HEK293 (cell line): ENCODE measurements around the gene GNG5.

Experiments
- FEZF1 ChIP-seq: fragments of 450-650 bp; formaldehyde crosslinking; IDR thresholded peaks from 2 replicates; pipeline ENCODE4 v1.5.1; 2016; ENCODE audit warnings: missing biosample characterization, missing genetic modification characterization
- GFI1B ChIP-seq: fragments of 450-650 bp; formaldehyde crosslinking; IDR thresholded peaks from 2 replicates; pipeline ENCODE4 v1.5.1; 2016; ENCODE audit warnings: missing biosample characterization, missing genetic modification characterization
- HOXA7 ChIP-seq: sonication (generic); formaldehyde crosslinking; IDR thresholded peaks from 2 replicates; pipeline ENCODE4 v1.8.1; 2022; ENCODE audit warnings: missing genetic modification reagents, borderline replicate concordance
- KLF9 ChIP-seq: fragments of 450-650 bp; formaldehyde crosslinking; IDR thresholded peaks from 2 replicates; pipeline ENCODE4 v1.5.1; 2016; ENCODE audit warnings: missing biosample characterization, missing genetic modification characterization, low read depth
- PRDM4 ChIP-seq: fragments of 450-650 bp; formaldehyde crosslinking; IDR thresholded peaks from 2 replicates; pipeline ENCODE4 v1.5.1; 2017; ENCODE audit warnings: missing biosample characterization, missing genetic modification characterization
- ZBTB21 ChIP-seq: fragments of 450-650 bp; formaldehyde crosslinking; IDR thresholded peaks from 2 replicates; pipeline ENCODE4 v1.5.1; 2017; ENCODE audit warnings: missing biosample characterization, missing genetic modification characterization
- ZBTB7A ChIP-seq: fragments of 450-650 bp; formaldehyde crosslinking; IDR thresholded peaks from 2 replicates; pipeline ENCODE4 v1.5.1; 2016; ENCODE audit warnings: low read depth, missing biosample characterization, missing genetic modification characterization
- ZNF114 ChIP-seq: fragments of 450-650 bp; formaldehyde crosslinking; IDR thresholded peaks from 2 replicates; pipeline ENCODE4 v1.5.0; 2017; ENCODE audit warnings: missing biosample characterization, missing genetic modification characterization
- ZNF155 ChIP-seq: fragments of 450-650 bp; formaldehyde crosslinking; IDR thresholded peaks from 2 replicates; pipeline ENCODE4 v1.5.1; 2016; ENCODE audit warnings: missing biosample characterization, missing genetic modification characterization
- ZNF248 ChIP-seq: fragments of 450-650 bp; formaldehyde crosslinking; IDR thresholded peaks from 2 replicates; pipeline ENCODE4 v1.5.1; 2017; ENCODE audit warnings: missing biosample characterization, missing genetic modification characterization
- ZNF274 ChIP-seq, 2 experiments: fragments of 200-500 bp in 1 of 2; fragments of 450-650 bp in 1 of 2; sonication (Bioruptor generic) in 1 of 2; formaldehyde crosslinking in 1 of 2; IDR thresholded peaks; 2 replicates each; pipeline versions ENCODE4 v1.5.1 to v1.6.1; 2014 to 2016; ENCODE audit warnings: borderline replicate concordance in 1 of 2, inconsistent platforms in 1 of 2, low read length in 1 of 2, missing biosample characterization in 1 of 2, missing genetic modification characterization in 1 of 2
- ZNF341 ChIP-seq: fragments of 450-650 bp; formaldehyde crosslinking; IDR thresholded peaks from 2 replicates; pipeline ENCODE4; 2016; ENCODE audit warnings: low read depth, missing biosample characterization, missing genetic modification characterization
- ZNF433 ChIP-seq: fragments of 450-650 bp; formaldehyde crosslinking; IDR thresholded peaks from 2 replicates; pipeline ENCODE4 v1.5.1; 2016; ENCODE audit warnings: missing biosample characterization, missing genetic modification characterization, low read depth
- ZNF48 ChIP-seq: fragments of 450-650 bp; formaldehyde crosslinking; IDR thresholded peaks from 2 replicates; pipeline ENCODE4 v1.5.1; 2016; ENCODE audit warnings: missing biosample characterization, missing genetic modification characterization
- ZNF555 ChIP-seq: fragments of 450-650 bp; formaldehyde crosslinking; conservative IDR thresholded peaks from 2 replicates; pipeline ENCODE4 v1.5.1; 2017; ENCODE audit warnings: missing biosample characterization, mild to moderate bottlenecking, missing genetic modification characterization, inconsistent platforms
- ZNF623 ChIP-seq: fragments of 450-650 bp; formaldehyde crosslinking; IDR thresholded peaks from 2 replicates; pipeline ENCODE4 v1.5.1; 2016; ENCODE audit warnings: missing biosample characterization, missing genetic modification characterization
- ZNF658 ChIP-seq: fragments of 450-650 bp; formaldehyde crosslinking; IDR thresholded peaks from 2 replicates; pipeline ENCODE4; 2016; ENCODE audit warnings: missing biosample characterization, missing genetic modification characterization
- ZNF747 ChIP-seq: fragments of 450-650 bp; formaldehyde crosslinking; IDR thresholded peaks from 2 replicates; pipeline ENCODE4 v1.5.1; 2016; ENCODE audit warnings: missing biosample characterization, missing genetic modification characterization
- TF ChIP-seq, protein P1 (sequence below): fragments of 450-650 bp; formaldehyde crosslinking; IDR thresholded peaks from 2 replicates; pipeline ENCODE4 v1.5.1; 2017; ENCODE audit warnings: missing biosample characterization, missing genetic modification characterization
- TF ChIP-seq, protein P2 (sequence below): fragments of 450-650 bp; formaldehyde crosslinking; IDR thresholded peaks from 2 replicates; pipeline ENCODE4 v1.5.1; 2016; ENCODE audit warnings: missing biosample characterization, missing genetic modification characterization
- TF ChIP-seq, protein P3 (sequence below): fragments of 450-650 bp; formaldehyde crosslinking; IDR thresholded peaks from 2 replicates; pipeline ENCODE4 v1.5.1; 2016; ENCODE audit warnings: missing biosample characterization, missing genetic modification characterization
- TF ChIP-seq, protein P4 (sequence below): fragments of 450-650 bp; formaldehyde crosslinking; IDR thresholded peaks from 2 replicates; pipeline ENCODE4 v1.5.1; 2016; ENCODE audit warnings: missing biosample characterization, missing genetic modification characterization
- TF ChIP-seq, protein P5 (sequence below): fragments of 450-650 bp; formaldehyde crosslinking; IDR thresholded peaks from 2 replicates; pipeline ENCODE4 v1.5.1; 2016; ENCODE audit warnings: missing biosample characterization, missing genetic modification characterization, low read depth
- TF ChIP-seq, protein P6 (sequence below): fragments of 450-650 bp; formaldehyde crosslinking; IDR thresholded peaks from 2 replicates; pipeline ENCODE4 v1.5.1; 2016; ENCODE audit warnings: missing biosample characterization, missing genetic modification characterization

The GNG5 gene

GRCh38 chr1:84476225-84476624 lies 30.2 kb downstream of the GNG5 start (continued):
- TF ChIP-seq, protein P1, sequence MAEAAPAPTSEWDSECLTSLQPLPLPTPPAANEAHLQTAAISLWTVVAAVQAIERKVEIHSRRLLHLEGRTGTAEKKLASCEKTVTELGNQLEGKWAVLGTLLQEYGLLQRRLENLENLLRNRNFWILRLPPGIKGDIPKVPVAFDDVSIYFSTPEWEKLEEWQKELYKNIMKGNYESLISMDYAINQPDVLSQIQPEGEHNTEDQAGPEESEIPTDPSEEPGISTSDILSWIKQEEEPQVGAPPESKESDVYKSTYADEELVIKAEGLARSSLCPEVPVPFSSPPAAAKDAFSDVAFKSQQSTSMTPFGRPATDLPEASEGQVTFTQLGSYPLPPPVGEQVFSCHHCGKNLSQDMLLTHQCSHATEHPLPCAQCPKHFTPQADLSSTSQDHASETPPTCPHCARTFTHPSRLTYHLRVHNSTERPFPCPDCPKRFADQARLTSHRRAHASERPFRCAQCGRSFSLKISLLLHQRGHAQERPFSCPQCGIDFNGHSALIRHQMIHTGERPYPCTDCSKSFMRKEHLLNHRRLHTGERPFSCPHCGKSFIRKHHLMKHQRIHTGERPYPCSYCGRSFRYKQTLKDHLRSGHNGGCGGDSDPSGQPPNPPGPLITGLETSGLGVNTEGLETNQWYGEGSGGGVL (tag by site-specific recombination): no peak
- TF ChIP-seq ZNF433 (tag by site-specific recombination) (peak; percentile 79), ZNF747 (tag by site-specific recombination) (no peak), PRDM4 (tag by site-specific recombination) (no peak), ZNF48 (no peak), HOXA7 (CRISPR knock-in tag) (no peak), ZBTB7A (tag by site-specific recombination) (no peak), KLF9 (tag by site-specific recombination) (no peak), FEZF1 (no peak), ZNF114 (tag by site-specific recombination) (no peak), GFI1B (tag by site-specific recombination) (no peak), ZNF623 (peak; percentile 76), ZNF155 (tag by site-specific recombination) (no peak), ZBTB21 (0 out of 2 replicates have a peak, but pooled peaks have one; percentile 52), ZNF555 (tag by site-specific recombination) (peak; percentile 93), ZNF341 (tag by site-specific recombination) (peak; percentile 15; the same call in 1 of the 2 replicates), ZNF248 (tag by site-specific recombination) (no peak), ZNF274 (IDR thresholded peaks at IDR 0.05; ENCODE audit: low read length) (no peak), ZNF274 (tag by site-specific recombination; IDR thresholded peaks at IDR 0.05; ENCODE audit: borderline replicate concordance) (no peak), ZNF658 (tag by site-specific recombination) (no peak)
- TF ChIP-seq, protein P2, sequence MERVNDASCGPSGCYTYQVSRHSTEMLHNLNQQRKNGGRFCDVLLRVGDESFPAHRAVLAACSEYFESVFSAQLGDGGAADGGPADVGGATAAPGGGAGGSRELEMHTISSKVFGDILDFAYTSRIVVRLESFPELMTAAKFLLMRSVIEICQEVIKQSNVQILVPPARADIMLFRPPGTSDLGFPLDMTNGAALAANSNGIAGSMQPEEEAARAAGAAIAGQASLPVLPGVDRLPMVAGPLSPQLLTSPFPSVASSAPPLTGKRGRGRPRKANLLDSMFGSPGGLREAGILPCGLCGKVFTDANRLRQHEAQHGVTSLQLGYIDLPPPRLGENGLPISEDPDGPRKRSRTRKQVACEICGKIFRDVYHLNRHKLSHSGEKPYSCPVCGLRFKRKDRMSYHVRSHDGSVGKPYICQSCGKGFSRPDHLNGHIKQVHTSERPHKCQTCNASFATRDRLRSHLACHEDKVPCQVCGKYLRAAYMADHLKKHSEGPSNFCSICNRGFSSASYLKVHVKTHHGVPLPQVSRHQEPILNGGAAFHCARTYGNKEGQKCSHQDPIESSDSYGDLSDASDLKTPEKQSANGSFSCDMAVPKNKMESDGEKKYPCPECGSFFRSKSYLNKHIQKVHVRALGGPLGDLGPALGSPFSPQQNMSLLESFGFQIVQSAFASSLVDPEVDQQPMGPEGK (tag by site-specific recombination): no peak
- TF ChIP-seq, protein P3, sequence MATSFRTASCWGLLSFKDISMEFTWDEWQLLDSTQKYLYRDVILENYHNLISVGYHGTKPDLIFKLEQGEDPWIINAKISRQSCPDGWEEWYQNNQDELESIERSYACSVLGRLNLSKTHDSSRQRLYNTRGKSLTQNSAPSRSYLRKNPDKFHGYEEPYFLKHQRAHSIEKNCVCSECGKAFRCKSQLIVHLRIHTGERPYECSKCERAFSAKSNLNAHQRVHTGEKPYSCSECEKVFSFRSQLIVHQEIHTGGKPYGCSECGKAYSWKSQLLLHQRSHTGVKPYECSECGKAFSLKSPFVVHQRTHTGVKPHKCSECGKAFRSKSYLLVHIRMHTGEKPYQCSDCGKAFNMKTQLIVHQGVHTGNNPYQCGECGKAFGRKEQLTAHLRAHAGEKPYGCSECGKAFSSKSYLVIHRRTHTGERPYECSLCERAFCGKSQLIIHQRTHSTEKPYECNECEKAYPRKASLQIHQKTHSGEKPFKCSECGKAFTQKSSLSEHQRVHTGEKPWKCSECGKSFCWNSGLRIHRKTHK (tag by site-specific recombination): no peak
- TF ChIP-seq, protein P4, sequence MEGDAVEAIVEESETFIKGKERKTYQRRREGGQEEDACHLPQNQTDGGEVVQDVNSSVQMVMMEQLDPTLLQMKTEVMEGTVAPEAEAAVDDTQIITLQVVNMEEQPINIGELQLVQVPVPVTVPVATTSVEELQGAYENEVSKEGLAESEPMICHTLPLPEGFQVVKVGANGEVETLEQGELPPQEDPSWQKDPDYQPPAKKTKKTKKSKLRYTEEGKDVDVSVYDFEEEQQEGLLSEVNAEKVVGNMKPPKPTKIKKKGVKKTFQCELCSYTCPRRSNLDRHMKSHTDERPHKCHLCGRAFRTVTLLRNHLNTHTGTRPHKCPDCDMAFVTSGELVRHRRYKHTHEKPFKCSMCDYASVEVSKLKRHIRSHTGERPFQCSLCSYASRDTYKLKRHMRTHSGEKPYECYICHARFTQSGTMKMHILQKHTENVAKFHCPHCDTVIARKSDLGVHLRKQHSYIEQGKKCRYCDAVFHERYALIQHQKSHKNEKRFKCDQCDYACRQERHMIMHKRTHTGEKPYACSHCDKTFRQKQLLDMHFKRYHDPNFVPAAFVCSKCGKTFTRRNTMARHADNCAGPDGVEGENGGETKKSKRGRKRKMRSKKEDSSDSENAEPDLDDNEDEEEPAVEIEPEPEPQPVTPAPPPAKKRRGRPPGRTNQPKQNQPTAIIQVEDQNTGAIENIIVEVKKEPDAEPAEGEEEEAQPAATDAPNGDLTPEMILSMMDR (tag by site-specific recombination): no peak
- TF ChIP-seq, protein P5, sequence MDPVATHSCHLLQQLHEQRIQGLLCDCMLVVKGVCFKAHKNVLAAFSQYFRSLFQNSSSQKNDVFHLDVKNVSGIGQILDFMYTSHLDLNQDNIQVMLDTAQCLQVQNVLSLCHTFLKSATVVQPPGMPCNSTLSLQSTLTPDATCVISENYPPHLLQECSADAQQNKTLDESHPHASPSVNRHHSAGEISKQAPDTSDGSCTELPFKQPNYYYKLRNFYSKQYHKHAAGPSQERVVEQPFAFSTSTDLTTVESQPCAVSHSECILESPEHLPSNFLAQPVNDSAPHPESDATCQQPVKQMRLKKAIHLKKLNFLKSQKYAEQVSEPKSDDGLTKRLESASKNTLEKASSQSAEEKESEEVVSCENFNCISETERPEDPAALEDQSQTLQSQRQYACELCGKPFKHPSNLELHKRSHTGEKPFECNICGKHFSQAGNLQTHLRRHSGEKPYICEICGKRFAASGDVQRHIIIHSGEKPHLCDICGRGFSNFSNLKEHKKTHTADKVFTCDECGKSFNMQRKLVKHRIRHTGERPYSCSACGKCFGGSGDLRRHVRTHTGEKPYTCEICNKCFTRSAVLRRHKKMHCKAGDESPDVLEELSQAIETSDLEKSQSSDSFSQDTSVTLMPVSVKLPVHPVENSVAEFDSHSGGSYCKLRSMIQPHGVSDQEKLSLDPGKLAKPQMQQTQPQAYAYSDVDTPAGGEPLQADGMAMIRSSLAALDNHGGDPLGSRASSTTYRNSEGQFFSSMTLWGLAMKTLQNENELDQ: no peak
- TF ChIP-seq, protein P6, sequence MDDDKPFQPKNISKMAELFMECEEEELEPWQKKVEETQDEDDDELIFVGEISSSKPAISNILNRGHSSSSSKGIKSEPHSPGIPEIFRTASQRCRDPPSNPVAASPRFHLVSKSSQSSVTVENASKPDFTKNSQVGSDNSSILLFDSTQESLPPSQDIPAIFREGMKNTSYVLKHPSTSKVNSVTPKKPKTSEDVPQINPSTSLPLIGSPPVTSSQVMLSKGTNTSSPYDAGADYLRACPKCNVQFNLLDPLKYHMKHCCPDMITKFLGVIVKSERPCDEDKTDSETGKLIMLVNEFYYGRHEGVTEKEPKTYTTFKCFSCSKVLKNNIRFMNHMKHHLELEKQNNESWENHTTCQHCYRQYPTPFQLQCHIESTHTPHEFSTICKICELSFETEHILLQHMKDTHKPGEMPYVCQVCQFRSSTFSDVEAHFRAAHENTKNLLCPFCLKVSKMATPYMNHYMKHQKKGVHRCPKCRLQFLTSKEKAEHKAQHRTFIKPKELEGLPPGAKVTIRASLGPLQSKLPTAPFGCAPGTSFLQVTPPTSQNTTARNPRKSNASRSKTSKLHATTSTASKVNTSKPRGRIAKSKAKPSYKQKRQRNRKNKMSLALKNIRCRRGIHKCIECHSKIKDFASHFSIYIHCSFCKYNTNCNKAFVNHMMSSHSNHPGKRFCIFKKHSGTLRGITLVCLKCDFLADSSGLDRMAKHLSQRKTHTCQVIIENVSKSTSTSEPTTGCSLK (tag by site-specific recombination): no peak
